RPMI8226 (cell line): ENCODE measurements around the gene TBC1D4.

Experiments used
- DNase-seq: peaks from one replicate; pipeline ENCODE4 v3.0.0-alpha.2; 2015

TBC1D4 gene

DNA sequence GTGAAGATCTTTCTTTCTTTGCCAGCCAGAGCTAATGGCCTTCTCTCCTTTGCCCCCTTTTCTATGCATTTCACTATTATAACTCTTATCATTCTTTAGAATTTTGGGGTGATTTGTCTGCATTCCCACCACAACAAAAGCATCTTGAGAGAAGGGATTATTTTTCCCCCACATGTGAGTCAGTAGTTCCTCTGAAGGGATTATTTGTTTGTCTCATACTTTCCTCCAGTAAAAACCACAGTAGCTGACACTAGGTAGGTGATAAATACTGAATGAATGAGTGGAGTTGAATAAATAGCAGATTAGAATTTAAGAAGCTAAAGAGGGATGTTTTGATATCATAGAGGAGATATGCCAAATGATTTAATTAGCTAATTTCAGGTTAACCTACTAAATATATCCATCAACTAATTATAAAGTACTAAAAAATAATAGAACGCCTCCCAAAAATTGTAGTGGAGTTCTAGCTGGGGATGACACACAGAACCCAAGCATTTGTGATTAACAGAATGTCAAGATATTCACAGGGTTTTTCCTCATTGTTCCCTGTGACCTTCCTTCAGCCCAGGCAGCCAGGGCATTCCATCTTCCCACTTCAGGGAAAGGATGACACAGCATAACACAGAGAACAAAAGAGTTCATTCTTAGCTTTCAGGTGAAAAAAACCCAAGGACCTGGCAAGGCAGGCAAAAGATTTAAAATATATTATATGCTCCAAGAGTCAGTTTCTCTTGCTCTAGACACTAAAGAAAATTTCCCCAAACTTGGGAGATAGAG lies 3.5 kb upstream of the TBC1D4 start:
- DNase-seq, result no peak

DNA sequence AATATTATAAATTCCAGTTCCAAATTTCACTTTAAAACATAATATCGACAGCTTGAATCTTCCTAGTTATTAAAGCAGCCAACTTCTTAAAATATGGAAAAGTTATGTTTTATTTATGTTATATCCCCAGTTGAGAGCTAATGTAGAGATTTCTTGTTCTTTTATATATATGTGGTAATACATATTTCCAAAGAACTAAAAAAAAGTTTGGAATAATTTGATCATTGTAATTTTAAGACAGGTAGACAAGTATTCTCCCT lies 781 bp upstream of the TBC1D4 start:
- DNase-seq, result no peak

DNA sequence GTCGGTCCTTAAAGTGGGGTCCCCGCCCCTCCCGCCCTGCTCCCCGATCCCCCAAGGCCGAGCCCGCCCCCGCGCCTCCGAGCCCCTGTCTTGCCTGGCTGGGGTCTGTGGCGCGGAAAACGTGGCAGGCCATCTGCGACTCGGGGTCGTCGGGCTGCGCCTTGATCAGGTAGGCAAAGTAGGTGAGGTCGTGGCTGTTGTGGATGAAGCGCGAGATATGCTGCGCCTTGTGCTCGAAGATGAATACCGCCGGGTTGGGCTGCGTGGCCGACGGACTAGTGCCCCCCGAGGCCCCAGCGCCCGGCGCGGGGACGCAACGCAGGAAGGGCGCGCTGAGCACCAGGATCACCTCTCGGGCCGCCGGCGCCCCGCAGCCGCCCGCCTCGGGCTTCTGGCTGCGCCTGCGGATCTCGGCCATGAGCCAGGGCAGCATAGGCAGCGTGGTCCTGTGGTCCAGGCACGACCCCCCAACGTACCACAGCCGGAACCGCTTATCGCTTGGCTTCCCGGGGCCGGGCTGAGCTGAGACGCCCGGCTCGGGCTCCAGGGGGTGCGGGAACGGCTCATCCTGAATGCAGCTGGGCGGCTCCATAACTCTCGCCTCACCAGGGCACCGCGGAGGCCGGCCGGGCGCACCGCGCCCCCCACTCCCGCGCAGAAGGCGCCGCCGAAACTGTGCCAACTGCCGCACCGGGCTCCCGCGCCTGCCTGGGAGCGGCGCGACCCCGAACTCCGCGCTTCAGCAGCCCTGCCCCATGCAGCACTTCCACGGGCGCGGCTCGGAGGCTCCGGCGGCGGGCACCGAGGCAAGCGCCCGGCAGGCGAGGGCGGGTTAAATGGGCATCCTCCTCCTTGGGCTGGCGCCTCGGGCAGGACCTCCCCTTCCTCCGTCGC lies 546 bp downstream of the TBC1D4 start:
- DNase-seq, result peak; percentile 51

DNA sequence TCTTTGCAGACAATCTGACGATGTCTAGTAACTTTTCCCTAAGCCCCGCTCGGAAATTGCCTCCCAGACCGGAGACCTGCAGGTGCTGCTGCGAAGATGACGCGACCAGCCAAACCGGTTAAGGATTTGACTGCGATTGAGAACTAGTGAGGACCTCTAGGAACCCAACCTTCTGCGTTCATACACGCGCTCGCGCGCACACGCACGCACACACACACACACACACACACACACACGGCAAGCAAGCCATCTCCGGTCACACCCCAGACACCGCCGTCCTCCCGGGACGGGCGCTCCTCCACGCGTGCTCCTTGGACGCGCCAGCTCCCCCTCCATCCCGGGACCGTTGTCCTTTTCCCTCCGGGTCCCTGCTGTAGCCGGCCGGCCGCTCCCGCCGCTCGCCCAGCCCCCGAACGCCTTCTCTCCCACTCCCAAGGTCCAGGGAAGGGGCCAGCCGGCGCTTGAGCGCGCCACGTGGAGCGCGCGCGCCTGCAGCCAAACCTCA lies 1.2 kb downstream of the TBC1D4 start:
- peak; percentile 80 for DNase-seq

DNA sequence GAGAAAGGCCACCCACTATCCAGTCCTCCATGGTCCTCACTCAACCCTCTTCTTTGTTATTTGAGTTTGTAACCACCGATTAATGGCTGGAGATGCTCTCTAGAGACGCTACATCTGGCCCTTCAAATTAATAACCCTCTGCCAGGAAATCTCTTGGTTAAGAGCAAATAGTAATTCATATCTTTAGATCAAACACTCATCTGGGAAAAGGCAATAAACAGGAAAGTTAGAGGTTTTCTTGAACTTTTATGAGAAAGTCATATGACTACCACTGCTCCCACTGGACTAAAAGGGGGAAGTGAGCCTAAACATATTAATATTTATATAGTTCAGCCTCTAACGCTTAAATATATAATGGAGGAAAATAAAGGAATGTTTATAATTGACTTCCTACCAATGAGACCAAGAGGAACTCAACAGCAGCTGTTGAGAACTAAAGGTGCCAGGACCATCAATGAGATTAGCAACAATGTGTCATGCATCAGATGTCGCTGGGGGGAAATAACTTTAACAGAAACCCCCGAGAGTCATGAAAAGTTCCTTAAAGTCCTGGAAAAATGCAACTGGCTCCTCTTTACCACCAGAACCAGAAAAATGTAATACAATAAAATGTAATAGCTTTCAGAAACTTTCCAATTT lies 2.7 kb downstream of the TBC1D4 start:
- no peak for DNase-seq

DNA sequence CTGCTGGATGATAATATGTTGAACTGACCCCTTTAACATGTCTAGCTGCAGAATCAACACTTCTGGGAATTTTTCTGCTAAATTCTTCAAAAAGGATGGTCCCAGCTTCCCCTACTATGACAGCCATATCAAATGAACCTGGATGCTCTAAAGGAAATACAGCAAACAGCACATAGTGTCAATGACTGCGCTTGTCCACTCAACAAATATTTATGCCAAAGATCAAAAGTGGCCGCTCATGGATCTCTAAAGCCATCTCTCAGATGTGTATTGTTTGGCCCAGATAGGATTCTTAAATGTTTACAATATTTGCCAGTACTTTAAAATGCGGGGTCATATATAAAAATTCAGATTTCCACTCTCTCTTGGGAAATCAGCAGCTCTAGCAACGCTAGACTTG lies 3.3 kb downstream of the TBC1D4 start:
- no peak for DNase-seq

DNA sequence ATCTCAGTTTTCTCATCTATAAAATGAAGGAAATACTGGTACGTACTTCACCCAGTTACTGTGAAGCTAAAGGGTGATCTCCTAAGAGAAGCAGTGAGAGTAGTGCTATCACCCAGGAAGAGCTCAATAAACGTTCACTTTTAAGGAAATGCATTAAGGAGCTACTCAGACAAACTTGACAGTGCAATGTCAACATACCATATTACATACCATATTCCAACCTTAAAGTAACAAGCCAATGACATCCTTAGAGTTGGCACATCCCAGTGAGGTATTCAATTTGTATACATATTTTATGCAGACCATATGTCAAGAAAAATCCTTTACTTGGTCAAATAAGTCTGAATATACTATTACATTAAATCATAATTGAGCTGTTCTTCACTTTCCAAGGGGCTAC lies 7.0 kb downstream of the TBC1D4 start:
- no peak for DNase-seq

DNA sequence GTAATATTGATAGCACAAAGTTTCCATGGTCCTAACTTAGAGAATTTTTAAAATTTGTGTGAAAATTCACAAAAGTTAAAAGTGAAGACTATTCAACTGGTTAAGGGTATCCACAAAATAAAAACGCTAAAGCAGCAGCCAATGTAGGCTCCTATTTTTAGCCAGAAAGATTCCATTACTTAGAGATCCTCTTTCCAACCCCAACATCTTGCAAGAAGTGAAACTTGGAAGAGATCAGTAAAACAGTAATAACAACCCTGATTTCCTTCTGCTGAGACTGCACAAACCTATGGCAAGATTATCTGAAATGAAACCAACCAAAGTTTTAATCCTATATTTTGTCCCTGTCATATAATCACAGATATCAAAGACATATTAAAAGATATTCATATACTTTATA lies 8.5 kb downstream of the TBC1D4 start:
- peak; percentile 13 for DNase-seq

DNA sequence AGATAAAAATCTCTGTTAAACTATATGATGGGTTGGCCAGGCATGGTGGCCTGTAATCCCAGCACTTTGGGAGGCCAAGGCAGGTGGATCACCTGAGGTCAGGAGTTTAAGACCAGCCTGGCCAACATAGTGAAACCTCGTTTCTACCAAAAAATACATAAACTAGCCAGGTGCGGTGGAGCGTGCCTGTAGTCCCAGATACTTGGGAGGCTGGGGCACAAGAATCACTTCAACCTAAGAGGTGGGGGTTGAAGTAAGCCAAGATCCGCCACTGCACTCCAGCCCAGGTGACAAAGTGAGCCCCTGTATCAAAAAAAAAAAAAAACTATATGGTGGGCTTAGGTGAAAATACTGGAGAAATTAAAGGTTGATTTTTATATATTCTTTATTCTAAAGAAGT lies 11.3 kb downstream of the TBC1D4 start:
- no peak for DNase-seq

DNA sequence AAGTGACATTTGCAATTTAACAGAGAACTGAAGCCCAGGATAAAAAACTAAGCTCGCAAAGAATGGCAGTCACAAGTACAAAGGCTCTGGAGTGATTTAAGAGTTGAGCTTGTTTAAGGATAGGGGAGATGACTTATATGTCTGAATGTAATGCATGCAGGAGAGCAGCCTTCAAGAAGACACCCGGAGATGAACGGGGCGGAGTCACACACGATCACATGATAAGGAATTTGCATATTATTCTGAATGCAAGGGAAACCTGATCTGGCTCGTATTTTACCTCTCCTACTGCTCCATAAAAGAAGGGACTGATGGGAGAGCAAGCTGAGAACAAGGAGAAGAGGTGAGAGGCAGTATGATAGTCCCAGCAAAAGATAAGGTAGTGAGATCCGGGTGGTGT lies 12.9 kb downstream of the TBC1D4 start:
- no peak for DNase-seq

DNA sequence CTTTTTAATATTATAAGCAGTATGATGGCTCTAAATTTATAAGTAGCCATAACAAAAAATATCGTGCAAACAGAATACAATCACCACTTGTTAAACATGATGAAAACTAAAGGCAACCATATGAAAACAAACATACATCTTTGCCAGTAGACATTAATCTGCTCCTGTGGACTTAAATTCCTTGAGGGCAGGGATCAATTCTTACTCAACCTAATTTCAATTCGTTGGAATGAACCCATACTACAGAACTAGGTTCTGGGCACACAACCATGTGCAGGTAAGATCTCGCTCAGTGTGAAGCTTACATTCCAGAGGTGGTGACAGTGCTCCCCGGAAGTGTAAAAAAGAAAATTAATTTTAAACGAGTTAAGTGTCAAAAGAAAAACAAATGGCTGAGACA lies 13.4 kb downstream of the TBC1D4 start:
- DNase-seq, result no peak

DNA sequence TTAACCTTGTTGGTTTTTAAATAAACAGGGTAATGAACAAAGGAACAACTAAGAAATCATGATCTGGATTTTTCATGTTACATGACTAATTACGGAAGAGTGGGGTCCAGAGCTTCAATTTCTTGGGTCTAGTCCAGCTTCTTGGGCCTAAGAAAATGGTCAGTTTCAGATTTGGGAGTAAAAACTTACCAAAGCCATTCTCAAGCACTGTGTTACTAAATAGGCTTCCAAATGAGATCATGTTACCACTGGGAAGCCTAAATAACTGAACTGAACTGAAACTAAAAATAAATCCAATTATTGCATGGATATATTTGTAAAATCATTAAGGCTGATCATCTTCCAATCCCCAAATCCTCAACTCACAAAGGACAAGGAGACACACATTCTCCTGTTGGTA lies 13.9 kb downstream of the TBC1D4 start:
- DNase-seq, result no peak

DNA sequence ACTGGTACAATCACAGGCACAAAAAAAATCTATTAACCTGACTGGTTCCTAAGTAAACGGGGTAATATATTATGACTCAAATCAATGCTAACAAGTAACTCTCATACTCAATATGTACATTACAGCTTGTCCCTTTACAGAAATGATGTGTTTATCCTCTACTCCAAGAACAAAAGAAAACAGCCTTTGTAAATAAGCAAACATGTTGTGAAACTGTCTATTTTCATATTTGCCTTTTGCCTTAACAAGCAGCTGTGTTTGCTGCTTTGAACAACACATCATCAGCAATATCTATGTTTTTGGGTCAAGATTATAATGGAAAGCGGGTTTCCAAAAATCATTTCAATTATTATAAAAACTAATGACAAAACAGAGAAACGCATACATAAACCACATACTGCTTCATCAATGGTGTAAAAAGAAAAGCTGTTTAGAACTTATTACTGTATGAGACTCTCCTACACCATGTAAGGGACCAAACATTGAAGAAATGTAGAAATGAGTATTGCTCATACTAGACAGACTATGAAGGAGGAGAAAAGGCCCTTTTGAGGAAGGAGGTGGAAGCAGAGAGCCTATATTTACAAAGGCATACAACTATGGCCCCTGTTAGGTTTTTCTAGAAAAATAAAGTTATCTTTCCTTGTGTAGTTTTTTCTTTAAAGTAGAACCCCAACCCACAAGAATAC lies 14.8 kb downstream of the TBC1D4 start:
- no peak for DNase-seq

DNA sequence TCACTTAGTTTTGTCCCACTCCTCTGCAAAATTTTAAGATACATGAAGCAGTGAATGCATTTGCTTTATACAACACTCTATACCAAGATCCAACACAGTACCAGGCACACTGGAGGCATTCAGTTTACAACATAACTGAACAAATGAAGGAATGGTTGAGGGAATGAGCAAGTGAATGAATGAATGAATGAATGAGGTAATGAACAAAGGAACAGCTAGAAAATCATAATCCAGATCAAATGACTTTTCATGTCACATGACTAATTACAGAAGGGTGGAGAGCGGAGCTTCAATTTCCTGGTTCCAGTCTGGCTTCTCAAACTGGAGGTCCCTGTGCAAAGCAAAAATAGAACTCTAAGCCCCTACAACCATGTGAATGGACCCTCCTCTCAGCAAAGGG lies 16.7 kb downstream of the TBC1D4 start:
- no peak for DNase-seq

DNA sequence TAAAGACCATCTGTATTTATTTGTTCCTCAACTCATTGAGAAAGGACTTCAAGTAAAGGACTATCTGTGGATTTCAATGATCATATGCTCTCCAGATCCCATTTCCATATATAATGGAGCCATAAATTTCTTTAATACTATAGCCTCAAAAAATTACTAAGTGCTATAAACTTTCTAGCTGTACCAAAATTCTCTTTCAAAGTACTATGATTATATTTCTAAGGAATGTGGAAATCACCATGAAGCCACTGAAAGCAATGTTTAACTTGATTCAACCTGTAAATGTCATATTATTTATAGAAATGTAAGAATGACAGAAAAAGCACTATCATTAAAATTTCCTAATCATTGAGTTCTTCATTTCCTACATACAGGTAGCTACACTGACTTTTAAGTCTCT lies 20.7 kb downstream of the TBC1D4 start:
- no peak for DNase-seq

DNA sequence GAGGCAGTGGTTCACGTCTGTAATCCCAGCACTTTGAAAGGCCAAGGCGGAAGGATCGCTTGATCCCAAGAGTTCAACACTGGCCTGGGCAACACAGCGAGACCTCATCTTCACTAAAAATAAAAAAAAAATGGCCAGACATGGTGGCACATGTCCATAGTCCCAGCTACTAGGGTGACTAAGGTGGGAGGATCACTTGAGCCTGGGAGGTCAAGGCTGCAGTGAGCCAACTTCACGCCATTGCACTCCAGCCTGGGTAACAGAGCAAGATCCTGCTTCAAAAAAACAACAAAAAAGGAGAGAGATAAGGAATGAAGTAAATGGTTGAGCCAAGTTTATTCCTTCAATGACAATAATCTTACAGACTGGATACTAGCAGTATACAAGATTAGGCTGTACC lies 21.3 kb downstream of the TBC1D4 start:
- no peak for DNase-seq

DNA sequence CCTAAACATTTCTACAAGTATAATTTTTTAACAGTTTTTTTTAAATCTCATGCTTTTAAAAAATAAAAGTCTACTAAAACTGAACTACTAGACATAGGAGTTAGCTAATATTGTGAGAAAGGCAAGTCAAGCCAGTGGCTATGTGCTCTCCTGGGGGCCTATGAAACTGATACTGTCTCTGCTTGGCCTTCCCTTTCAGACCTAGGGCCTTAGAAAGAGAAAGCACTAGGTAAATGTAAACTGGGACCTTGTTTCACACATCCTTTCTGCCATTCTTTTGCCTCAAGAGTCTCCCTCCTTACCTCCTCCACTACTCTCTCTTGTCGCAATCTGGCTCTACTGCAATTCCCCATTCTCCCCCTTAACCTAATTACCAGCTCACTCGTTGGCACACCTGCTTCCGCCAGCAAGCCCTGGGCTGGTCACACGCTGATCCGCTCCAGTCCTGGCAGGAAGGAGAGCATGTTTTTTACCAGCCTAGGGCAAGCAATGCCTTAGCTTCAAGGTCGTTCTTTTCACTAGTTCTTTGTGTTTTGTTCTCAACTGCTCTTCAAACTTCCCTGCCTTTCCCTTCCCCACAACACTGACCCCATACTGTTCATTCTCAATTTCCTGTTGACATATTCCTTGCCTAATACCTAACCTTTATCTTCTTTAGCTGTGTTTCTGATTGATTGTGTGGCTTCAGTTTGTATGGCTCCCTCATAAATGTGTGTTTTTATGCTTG lies 23.1 kb downstream of the TBC1D4 start:
- no peak for DNase-seq

DNA sequence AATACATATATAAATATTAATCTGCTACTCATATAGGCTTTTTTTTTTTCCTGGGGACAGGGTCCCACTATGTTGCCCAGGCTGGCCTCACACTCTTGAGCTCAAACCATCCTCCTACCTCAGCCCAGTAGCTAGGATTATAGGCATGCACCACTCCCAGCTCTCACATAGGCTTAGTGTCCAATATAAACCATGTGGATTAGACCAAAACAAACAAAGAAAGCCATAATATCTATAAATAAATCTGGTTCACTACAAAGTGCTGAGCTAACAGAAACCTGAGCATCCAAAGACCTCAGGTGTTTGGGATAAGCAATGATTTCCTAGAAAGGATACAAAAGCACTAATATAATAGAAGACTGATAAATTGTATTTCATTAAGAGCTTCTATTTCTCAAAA lies 26.0 kb downstream of the TBC1D4 start:
- DNase-seq, result no peak

DNA sequence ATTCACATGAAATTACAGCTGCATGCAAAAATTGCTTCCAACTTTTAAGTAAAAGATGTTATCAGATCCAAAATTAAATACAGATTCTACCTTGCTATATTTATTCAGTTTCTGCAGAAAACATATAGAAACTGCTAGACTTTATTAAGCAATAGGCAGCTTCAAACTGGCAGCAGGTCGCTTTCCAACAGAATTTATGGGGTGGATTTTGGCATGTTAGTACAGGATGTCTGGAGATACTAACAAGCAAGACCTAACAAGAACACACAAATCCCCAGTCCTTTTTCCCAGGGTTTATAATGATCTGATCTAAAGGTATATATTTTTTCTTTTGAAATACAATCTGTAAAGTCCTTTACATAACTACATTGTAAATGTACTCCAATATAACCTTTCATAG lies 27.5 kb downstream of the TBC1D4 start:
- no peak for DNase-seq

DNA sequence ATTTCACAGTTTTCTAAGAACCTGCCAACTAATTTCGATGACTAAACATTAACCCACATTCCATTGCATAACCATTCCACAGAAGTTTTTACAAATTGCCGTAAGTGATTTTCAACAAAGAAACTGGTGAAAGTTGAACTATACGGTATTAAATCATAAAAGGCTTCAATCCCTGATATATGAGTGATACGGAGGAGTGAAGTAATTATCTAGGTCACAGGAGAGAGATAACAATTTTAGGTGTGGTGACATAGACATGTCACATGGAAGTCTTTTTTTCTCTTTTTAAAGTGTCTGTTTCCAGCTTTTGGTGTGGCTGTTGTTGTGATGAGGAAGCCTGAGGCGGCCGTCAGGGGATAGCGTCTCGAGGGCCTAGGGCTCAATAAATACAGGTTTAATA lies 29.4 kb downstream of the TBC1D4 start:
- no peak for DNase-seq

DNA sequence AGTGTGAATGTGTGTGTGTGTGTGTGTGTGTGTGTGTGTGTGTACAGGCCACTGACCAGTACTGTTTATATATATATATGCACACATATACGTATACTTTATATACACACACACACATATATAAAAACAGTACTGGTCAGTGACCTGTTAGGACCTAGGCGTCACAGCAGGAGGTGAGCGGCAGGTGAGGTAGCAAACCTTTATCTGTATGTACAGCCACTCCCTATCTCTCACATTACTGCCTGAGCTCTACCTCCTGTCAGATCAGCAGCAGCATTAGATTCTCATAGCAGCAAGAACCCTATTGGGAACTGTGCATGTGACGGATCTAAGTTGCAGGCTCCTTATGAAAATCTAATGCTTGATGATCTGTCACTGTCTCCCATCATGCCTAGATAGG lies 34.5 kb downstream of the TBC1D4 start:
- DNase-seq, result no peak

DNA sequence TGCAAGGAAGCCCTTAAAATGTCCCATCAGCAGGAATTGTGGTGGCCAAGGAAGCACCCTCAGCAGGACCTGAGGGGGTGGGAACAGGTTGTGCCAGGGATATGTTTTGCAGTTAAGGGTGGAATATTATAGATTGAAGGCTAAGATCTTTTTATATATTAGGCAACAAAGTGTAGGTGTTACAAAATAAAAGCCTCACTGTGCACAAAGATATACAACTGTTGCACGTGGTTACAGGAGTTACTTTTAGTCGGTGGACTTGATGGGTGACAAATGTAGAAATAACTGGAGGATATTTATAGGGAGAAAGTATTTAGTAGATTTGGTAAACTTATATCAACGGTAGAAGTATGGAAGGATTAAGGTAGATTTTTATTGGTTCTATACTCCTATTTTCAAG lies 35.1 kb downstream of the TBC1D4 start:
- DNase-seq, result no peak
